Uterus (tissue), 4 donors: ENCODE data around the gene S100A5. TPM values are rescaled to one million over a fixed set of nuclear protein-coding genes. Genes with fewer than 3 reads are reported as not detected.

Experiments
- DNase-seq, 2 donors: peaks; one replicate each; pipeline ENCODE4 v3.0.0-alpha.2; 2019 to 2020
- H3K27ac ChIP-seq, 2 donors: fragments of 200-600 bp; sonication (generic); 1 replicate in 1 of 2; 2 replicates in 1 of 2; pipeline ENCODE4 v1.5.1; 2016 to 2018
- H3K27me3 ChIP-seq, 2 donors: fragments of 200-600 bp; sonication (generic); one replicate each; pipeline ENCODE4 v1.5.1; 2018 to 2019; ENCODE audit warnings: control low read depth in 1 of 2
- H3K36me3 ChIP-seq, 2 donors: fragments of 200-600 bp; sonication (generic); one replicate each; pipeline ENCODE4 v1.5.1; 2019; ENCODE audit warnings: control low read depth in 1 of 2
- H3K4me1 ChIP-seq, 2 donors: fragments of 200-600 bp; sonication (generic); one replicate each; pipeline ENCODE4 v1.5.1; 2018 to 2019; ENCODE audit warnings: control low read depth in 1 of 2
- H3K4me3 ChIP-seq, 2 donors: fragments of 200-600 bp; sonication (generic); 1 replicate in 1 of 2; 2 replicates in 1 of 2; pipeline ENCODE4 v1.5.1; 2018 to 2019; ENCODE audit warnings: mild to moderate bottlenecking in 1 of 2
- H3K9me3 ChIP-seq, 2 donors: fragments of 200-600 bp; sonication (generic); one replicate each; pipeline ENCODE4 v1.5.1; 2019; ENCODE audit warnings: control low read depth in 1 of 2
- POLR2A ChIP-seq, 2 donors: fragments of 450-650 bp; IDR thresholded peaks; one replicate each; pipeline ENCODE4 v1.6.1; 2016; ENCODE audit warnings: antibody characterized with exemption in 2 of 2, mild to moderate bottlenecking in 1 of 2, moderate library complexity in 1 of 2
- intact Hi-C: fragments of 100-400 bp; cut with DNase I; formaldehyde crosslinking; loops from one replicate; pipeline ENCODE4 v1.15.1; 2023; ENCODE audit warnings: low total_unique reads
- total RNA-seq, 4 donors: library from RNA; depleted of rRNA in 3 of 4; stranded (reverse); fragments of >200 nt in 3 of 4; gene quantifications; one replicate each; pipeline versions ENCODE4 v1.1.0 to v1.2.4, GENCODE V29; 2014 to 2023
- TF ChIP-seq, protein P1 (sequence below), 4 experiments: fragments of 200-600 bp in 2 of 4; fragments of 450-650 bp in 2 of 4; sonication (generic) in 2 of 4; IDR thresholded peaks; one replicate each; pipeline ENCODE4 v1.5.1; 2016 to 2019; ENCODE audit warnings: antibody characterized with exemption in 4 of 4, mild to moderate bottlenecking in 2 of 4, moderate library complexity in 1 of 4
- donor health status: DM: yes; HTN: yes; CAD: no.

The S100A5 gene
- total RNA-seq, 4 donors from 2014 or later: not detected

DNA sequence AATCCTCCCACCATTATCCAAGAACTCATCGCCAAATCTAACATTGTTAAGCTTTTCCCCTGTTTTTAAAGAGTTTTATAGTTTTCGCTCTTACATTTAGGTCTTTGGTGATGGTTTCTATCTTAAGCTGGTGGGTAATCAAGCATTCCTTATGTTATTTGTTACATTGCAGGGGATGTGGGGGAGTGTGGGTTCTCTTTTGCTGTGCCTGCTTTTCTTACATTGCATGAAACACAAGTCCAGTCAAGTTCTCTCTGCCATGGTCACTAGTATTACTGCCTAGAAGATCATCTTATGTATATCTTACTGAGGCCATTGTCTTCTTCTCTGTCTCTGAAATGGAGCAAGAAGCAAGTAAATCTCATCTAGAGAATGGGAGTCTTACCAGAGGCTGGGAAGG is 53.0 kb downstream of the S100A5 start:
- peak overlapping the region; percentile 88 to 91 for H3K27ac ChIP-seq
- intact Hi-C loops: no loop called here
- no peak overlapping the region for H3K4me3 ChIP-seq
- no peak for DNase-seq
- H3K36me3 ChIP-seq: no peaks in the 10 kb centered on the region
- H3K27me3 ChIP-seq: no peaks in the 10 kb centered on the region
- H3K9me3 ChIP-seq: no peaks in the 10 kb centered on the region
- no peaks in the 10 kb centered on the region for H3K4me1 ChIP-seq
- no peak for TF ChIP-seq POLR2A (IDR thresholded peaks at IDR 0.05)
- TF ChIP-seq, protein P1, sequence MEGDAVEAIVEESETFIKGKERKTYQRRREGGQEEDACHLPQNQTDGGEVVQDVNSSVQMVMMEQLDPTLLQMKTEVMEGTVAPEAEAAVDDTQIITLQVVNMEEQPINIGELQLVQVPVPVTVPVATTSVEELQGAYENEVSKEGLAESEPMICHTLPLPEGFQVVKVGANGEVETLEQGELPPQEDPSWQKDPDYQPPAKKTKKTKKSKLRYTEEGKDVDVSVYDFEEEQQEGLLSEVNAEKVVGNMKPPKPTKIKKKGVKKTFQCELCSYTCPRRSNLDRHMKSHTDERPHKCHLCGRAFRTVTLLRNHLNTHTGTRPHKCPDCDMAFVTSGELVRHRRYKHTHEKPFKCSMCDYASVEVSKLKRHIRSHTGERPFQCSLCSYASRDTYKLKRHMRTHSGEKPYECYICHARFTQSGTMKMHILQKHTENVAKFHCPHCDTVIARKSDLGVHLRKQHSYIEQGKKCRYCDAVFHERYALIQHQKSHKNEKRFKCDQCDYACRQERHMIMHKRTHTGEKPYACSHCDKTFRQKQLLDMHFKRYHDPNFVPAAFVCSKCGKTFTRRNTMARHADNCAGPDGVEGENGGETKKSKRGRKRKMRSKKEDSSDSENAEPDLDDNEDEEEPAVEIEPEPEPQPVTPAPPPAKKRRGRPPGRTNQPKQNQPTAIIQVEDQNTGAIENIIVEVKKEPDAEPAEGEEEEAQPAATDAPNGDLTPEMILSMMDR (IDR thresholded peaks at IDR 0.05): no peak

Other genes with a start within 250 kb of the S100A5 start
- not detected for gene PGLYRP3, start 228.0 kb downstream of the S100A5 start, total RNA-seq
- gene PGLYRP4, start 192.1 kb downstream of the S100A5 start, total RNA-seq: not detected
- 100 to 1,000 TPM in 1 of 4 donors, 10 to 100 TPM in 3; 33.4 to 175 (median 54.0) TPM for gene S100A9, start 183.1 kb downstream of the S100A5 start, total RNA-seq
- gene S100A12, start 165.3 kb downstream of the S100A5 start, total RNA-seq: 1 to 10 TPM in 2 of 4 donors, not detected in 2; 2.6 to 3.2 TPM
- gene S100A8, start 149.9 kb downstream of the S100A5 start, total RNA-seq: 10 to 100 TPM in 2 of 4 donors, 1 to 10 TPM in 1, not detected in 1; 5.4 to 25.2 (median 24.7) TPM
- not detected for gene S100A7A, start 124.4 kb downstream of the S100A5 start, total RNA-seq
- gene S100A7, start 80.3 kb downstream of the S100A5 start, total RNA-seq: 1 to 10 TPM in 1 of 4 donors, not detected in 3; 3.5 TPM
- gene S100A6, start 4.9 kb downstream of the S100A5 start, total RNA-seq: 100 to 1,000 TPM in 3 of 4 donors, 10 to 100 TPM in 1; 55.5 to 729 (median 448) TPM
- gene S100A4, start 4.9 kb upstream of the S100A5 start, total RNA-seq: 100 to 1,000 TPM in 3 of 4 donors, 10 to 100 TPM in 1; 58.9 to 226 (median 155) TPM
- gene S100A3, start 8.3 kb upstream of the S100A5 start, total RNA-seq: 1 to 10 TPM in 2 of 4 donors, not detected in 2; 1.2 to 3.7 TPM
- gene S100A2, start 24.9 kb upstream of the S100A5 start, total RNA-seq: 1 to 10 TPM in 2 of 4 donors, not detected in 2; 2.1 to 2.7 TPM
- 100 to 1,000 TPM in 1 of 4 donors, 10 to 100 TPM in 3; 57.4 to 122 (median 72.1) TPM for gene S100A16, start 72.2 kb upstream of the S100A5 start, total RNA-seq
- gene S100A14, start 75.4 kb upstream of the S100A5 start, total RNA-seq: 1 to 10 TPM in 1 of 4 donors, under 1 TPM in 1, not detected in 2; 0.29 to 6.2 TPM
- gene S100A13, start 86.6 kb upstream of the S100A5 start, total RNA-seq: 100 to 1,000 TPM in 2 of 4 donors, 10 to 100 TPM in 2; 25.9 to 269 (median 126) TPM
- 1 to 10 TPM in 1 of 4 donors, not detected in 3; 3.8 TPM for gene S100A1, start 87.5 kb upstream of the S100A5 start, total RNA-seq
- gene CHTOP, start 93.1 kb upstream of the S100A5 start, total RNA-seq: 10 to 100 TPM; 43.8 to 91.0 (median 70.8) TPM
- gene SNAPIN, start 117.8 kb upstream of the S100A5 start, total RNA-seq: 100 to 1,000 TPM in 1 of 4 donors, 10 to 100 TPM in 3; 35.5 to 101 (median 71.3) TPM
- gene ILF2, start 130.1 kb upstream of the S100A5 start, total RNA-seq: 100 to 1,000 TPM in 3 of 4 donors, 10 to 100 TPM in 1; 82.7 to 252 (median 111) TPM
- gene NPR1, start 137.8 kb upstream of the S100A5 start, total RNA-seq: 10 to 100 TPM; 34.1 to 74.0 (median 50.8) TPM
- gene INTS3, start 187.1 kb upstream of the S100A5 start, total RNA-seq: 10 to 100 TPM; 35.9 to 70.1 (median 61.3) TPM
- 100 to 1,000 TPM in 1 of 4 donors, 10 to 100 TPM in 3; 12.9 to 364 (median 36.7) TPM for gene SLC27A3, start 234.5 kb upstream of the S100A5 start, total RNA-seq